Neural cell (in vitro differentiated cells): Measurements from ENCODE around the gene PCDHA4.

Experiments
- EP300 ChIP-seq: fragments of 450-650 bp; conservative IDR thresholded peaks from 2 replicates; pipeline ENCODE4 v1.6.1; 2014; ENCODE audit warnings: antibody characterized with exemption, mild to moderate bottlenecking, moderate library complexity; ENCODE audit not compliant: poor library complexity, severe bottlenecking
- EZH2 ChIP-seq: fragments of 200-600, 300-800 bp; shearing (Covaris generic), sonication (generic); IDR thresholded peaks from 2 replicates; pipeline ENCODE4 v1.6.1; 2014; ENCODE audit warnings: antibody characterized with exemption, low read length, borderline replicate concordance, mild to moderate bottlenecking; ENCODE audit not compliant: insufficient read depth, poor library complexity, severe bottlenecking
- TF ChIP-seq, protein P1 (sequence below): fragments of 450-650 bp; IDR thresholded peaks from 2 replicates; pipeline ENCODE4 v1.5.1; 2014; ENCODE audit warnings: antibody characterized with exemption, mild to moderate bottlenecking, moderate library complexity; ENCODE audit not compliant: poor library complexity, severe bottlenecking
- TF ChIP-seq, protein P2 (sequence below): IDR thresholded peaks from 2 replicates; pipeline ENCODE4 v1.6.1; 2012; ENCODE audit warnings: borderline replicate concordance

DNA sequence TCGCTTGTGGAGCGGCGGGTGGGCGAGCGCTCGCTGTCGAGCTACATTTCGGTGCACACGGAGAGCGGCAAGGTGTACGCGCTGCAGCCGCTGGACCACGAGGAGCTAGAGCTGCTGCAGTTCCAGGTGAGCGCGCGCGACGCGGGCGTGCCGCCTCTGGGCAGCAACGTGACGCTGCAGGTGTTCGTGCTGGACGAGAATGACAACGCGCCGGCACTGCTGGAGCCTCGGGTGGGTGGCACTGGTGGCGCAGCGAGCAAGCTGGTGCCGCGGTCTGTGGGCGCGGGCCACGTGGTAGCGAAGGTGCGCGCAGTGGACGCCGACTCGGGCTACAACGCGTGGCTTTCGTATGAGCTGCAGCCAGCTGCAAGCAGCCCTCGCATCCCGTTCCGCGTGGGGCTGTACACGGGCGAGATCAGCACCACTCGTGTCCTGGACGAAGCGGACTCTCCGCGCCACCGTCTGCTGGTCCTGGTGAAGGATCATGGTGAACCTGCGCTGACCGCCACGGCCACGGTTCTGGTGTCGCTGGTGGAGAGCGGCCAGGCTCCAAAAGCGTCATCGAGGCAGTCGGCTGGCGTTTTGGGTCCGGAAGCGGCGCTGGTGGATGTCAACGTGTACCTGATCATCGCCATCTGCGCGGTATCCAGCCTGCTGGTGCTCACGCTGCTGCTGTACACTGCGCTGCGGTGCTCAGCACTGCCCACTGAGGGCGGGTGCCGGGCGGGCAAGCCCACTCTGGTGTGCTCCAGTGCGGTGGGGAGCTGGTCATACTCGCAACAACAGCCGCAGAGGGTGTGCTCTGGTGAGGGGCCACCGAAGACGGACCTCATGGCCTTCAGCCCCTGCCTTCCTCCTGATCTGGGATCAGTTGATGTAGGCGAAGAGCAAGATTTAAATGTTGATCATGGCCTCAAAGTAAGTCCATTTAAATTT lies 36.2 kb downstream of the PCDHA4 start:
- TF ChIP-seq, protein P1, sequence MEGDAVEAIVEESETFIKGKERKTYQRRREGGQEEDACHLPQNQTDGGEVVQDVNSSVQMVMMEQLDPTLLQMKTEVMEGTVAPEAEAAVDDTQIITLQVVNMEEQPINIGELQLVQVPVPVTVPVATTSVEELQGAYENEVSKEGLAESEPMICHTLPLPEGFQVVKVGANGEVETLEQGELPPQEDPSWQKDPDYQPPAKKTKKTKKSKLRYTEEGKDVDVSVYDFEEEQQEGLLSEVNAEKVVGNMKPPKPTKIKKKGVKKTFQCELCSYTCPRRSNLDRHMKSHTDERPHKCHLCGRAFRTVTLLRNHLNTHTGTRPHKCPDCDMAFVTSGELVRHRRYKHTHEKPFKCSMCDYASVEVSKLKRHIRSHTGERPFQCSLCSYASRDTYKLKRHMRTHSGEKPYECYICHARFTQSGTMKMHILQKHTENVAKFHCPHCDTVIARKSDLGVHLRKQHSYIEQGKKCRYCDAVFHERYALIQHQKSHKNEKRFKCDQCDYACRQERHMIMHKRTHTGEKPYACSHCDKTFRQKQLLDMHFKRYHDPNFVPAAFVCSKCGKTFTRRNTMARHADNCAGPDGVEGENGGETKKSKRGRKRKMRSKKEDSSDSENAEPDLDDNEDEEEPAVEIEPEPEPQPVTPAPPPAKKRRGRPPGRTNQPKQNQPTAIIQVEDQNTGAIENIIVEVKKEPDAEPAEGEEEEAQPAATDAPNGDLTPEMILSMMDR: no peak
- TF ChIP-seq, protein P2, sequence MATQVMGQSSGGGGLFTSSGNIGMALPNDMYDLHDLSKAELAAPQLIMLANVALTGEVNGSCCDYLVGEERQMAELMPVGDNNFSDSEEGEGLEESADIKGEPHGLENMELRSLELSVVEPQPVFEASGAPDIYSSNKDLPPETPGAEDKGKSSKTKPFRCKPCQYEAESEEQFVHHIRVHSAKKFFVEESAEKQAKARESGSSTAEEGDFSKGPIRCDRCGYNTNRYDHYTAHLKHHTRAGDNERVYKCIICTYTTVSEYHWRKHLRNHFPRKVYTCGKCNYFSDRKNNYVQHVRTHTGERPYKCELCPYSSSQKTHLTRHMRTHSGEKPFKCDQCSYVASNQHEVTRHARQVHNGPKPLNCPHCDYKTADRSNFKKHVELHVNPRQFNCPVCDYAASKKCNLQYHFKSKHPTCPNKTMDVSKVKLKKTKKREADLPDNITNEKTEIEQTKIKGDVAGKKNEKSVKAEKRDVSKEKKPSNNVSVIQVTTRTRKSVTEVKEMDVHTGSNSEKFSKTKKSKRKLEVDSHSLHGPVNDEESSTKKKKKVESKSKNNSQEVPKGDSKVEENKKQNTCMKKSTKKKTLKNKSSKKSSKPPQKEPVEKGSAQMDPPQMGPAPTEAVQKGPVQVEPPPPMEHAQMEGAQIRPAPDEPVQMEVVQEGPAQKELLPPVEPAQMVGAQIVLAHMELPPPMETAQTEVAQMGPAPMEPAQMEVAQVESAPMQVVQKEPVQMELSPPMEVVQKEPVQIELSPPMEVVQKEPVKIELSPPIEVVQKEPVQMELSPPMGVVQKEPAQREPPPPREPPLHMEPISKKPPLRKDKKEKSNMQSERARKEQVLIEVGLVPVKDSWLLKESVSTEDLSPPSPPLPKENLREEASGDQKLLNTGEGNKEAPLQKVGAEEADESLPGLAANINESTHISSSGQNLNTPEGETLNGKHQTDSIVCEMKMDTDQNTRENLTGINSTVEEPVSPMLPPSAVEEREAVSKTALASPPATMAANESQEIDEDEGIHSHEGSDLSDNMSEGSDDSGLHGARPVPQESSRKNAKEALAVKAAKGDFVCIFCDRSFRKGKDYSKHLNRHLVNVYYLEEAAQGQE: no peak
- no peak for TF ChIP-seq EP300
- no peak for TF ChIP-seq EZH2
